Breast epithelium (tissue), 4 donors: Measurements from ENCODE around the gene ATP1B2. TPM values are rescaled to one million over a fixed set of nuclear protein-coding genes. Genes with fewer than 3 reads are reported as not detected.

Source experiments
- DNase-seq, 2 donors: peaks; one replicate each; pipeline ENCODE4 v3.0.0-alpha.2; 2019; ENCODE audit warnings: low spot score in 2 of 2
- H3K27ac ChIP-seq, 2 donors: fragments of 200-600 bp; sonication (generic) in 1 of 2; one replicate each; pipeline ENCODE4 v1.5.1; 2016 to 2019; ENCODE audit warnings: mild to moderate bottlenecking in 1 of 2
- H3K27me3 ChIP-seq, 2 donors: fragments of 200-600 bp; sonication (generic) in 1 of 2; one replicate each; pipeline versions ENCODE4 v1.5.1 to v1.6.0; 2017 to 2019; ENCODE audit warnings: control low read depth in 1 of 2, mild to moderate bottlenecking in 1 of 2
- H3K36me3 ChIP-seq: fragments of 200-600 bp; one replicate; pipeline ENCODE4 v1.5.1; 2019
- H3K4me1 ChIP-seq, 2 donors: fragments of 200-600 bp; sonication (generic); one replicate each; pipeline ENCODE4 v1.5.1; 2016 to 2019; ENCODE audit warnings: control low read depth in 1 of 2
- H3K4me3 ChIP-seq, 3 donors: fragments of 200-600 bp; sonication (generic); 1 replicate in 2 of 3; 2 replicates in 1 of 3; pipeline ENCODE4 v1.5.1; 2016 to 2019; ENCODE audit warnings: mild to moderate bottlenecking in 3 of 3, moderate library complexity in 2 of 3
- H3K9me3 ChIP-seq, 2 donors: fragments of 200-600 bp; sonication (generic) in 1 of 2; one replicate each; pipeline ENCODE4 v1.5.1; 2016 to 2019; ENCODE audit warnings: control low read depth in 1 of 2
- CTCF ChIP-seq, 3 donors: fragments of 450-650 bp; IDR thresholded peaks; one replicate each; pipeline ENCODE4 v1.5.1; 2016 to 2017; ENCODE audit warnings: antibody characterized with exemption in 3 of 3, mild to moderate bottlenecking in 3 of 3, moderate library complexity in 3 of 3
- POLR2A ChIP-seq: fragments of 450-650 bp; IDR thresholded peaks from one replicate; pipeline ENCODE4 v1.6.1; 2016; ENCODE audit warnings: antibody characterized with exemption, mild to moderate bottlenecking, moderate library complexity
- POLR2AphosphoS5 ChIP-seq, 3 donors: sonication (generic); formaldehyde crosslinking; IDR thresholded peaks; one replicate each; pipeline ENCODE4 v1.6.1; 2017; ENCODE audit warnings: antibody characterized with exemption in 3 of 3
- intact Hi-C: fragments of 100-400 bp; cut with DNase I; formaldehyde crosslinking; loops from one replicate; pipeline ENCODE4 v1.15.1; 2023; ENCODE audit warnings: low total_unique reads
- total RNA-seq, 3 donors: library from RNA; depleted of rRNA; stranded (reverse); fragments of >200 nt; gene quantifications; one replicate each; pipeline ENCODE4 v1.1.0, GENCODE V29; 2016

ATP1B2 gene
- total RNA-seq, 3 donors from 2014 or later = 0.16 to 1.2 (median 0.98) TPM

GRCh38 chr17:7668482-7668881 is 17.8 kb downstream of the ATP1B2 start:
- no peak for TF ChIP-seq POLR2A
- TF ChIP-seq CTCF (IDR thresholded peaks at IDR 0.05) = no peak
- no peak for TF ChIP-seq POLR2AphosphoS5 (IDR thresholded peaks at IDR 0.05)
- no peak for DNase-seq
- Histone ChIP-seq H3K36me3 (peaks cover 11% of the 10 kb centered on the region), H3K4me1 (no peaks in the 10 kb centered on the region), H3K27ac (no peak overlapping the region), H3K4me3 (no peak overlapping the region), H3K27me3 (no peaks in the 10 kb centered on the region), H3K9me3 (peaks cover 4% of the 10 kb centered on the region in 2 donors)
- intact Hi-C loops = no loop called here

DNA sequence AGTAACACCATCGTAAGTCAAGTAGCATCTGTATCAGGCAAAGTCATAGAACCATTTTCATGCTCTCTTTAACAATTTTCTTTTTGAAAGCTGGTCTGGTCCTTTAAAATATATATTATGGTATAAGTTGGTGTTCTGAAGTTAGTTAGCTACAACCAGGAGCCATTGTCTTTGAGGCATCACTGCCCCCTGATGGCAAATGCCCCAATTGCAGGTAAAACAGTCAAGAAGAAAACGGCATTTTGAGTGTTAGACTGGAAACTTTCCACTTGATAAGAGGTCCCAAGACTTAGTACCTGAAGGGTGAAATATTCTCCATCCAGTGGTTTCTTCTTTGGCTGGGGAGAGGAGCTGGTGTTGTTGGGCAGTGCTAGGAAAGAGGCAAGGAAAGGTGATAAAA is 22.5 kb downstream of the ATP1B2 start:
- no peak overlapping the region for H3K4me3 ChIP-seq
- no peak overlapping the region for H3K27ac ChIP-seq
- DNase-seq = no peak
- no peaks in the 10 kb centered on the region for H3K4me1 ChIP-seq
- H3K9me3 ChIP-seq = peaks cover 7 to 8% of the 10 kb centered on the region in 2 donors
- no peak for TF ChIP-seq POLR2AphosphoS5 (IDR thresholded peaks at IDR 0.05)
- TF ChIP-seq CTCF (IDR thresholded peaks at IDR 0.05) = no peak
- TF ChIP-seq POLR2A = no peak
- no peaks in the 10 kb centered on the region for H3K27me3 ChIP-seq
- H3K36me3 ChIP-seq = peaks cover 17% of the 10 kb centered on the region
- intact Hi-C loops = no loop called here

- intact Hi-C loops = no loop called here
- Histone ChIP-seq H3K27me3 (no peaks in the 10 kb centered on the region), H3K9me3 (peaks cover 7 to 8% of the 10 kb centered on the region in 2 donors), H3K4me1 (no peaks in the 10 kb centered on the region), H3K4me3 (no peak overlapping the region), H3K27ac (no peak overlapping the region), H3K36me3 (peaks cover 17% of the 10 kb centered on the region)
- TF ChIP-seq POLR2AphosphoS5 (IDR thresholded peaks at IDR 0.05) = no peak
- no peak for DNase-seq
Measured at GRCh38 chr17:7674934-7675333, 24.2 kb downstream of the ATP1B2 start.

GRCh38 chr17:7676533-7676932 is 25.8 kb downstream of the ATP1B2 start:
- H3K27me3 ChIP-seq = no peaks in the 10 kb centered on the region
- intact Hi-C loops = no loop called here
- no peak overlapping the region for H3K4me3 ChIP-seq
- DNase-seq = no peak
- peaks cover 7 to 8% of the 10 kb centered on the region in 2 donors for H3K9me3 ChIP-seq
- TF ChIP-seq CTCF (IDR thresholded peaks at IDR 0.05) (no peak), POLR2A (no peak), POLR2AphosphoS5 (IDR thresholded peaks at IDR 0.05) (no peak)
- peaks cover 11% of the 10 kb centered on the region for H3K36me3 ChIP-seq
- H3K27ac ChIP-seq = no peak overlapping the region
- H3K4me1 ChIP-seq = no peaks in the 10 kb centered on the region

DNA sequence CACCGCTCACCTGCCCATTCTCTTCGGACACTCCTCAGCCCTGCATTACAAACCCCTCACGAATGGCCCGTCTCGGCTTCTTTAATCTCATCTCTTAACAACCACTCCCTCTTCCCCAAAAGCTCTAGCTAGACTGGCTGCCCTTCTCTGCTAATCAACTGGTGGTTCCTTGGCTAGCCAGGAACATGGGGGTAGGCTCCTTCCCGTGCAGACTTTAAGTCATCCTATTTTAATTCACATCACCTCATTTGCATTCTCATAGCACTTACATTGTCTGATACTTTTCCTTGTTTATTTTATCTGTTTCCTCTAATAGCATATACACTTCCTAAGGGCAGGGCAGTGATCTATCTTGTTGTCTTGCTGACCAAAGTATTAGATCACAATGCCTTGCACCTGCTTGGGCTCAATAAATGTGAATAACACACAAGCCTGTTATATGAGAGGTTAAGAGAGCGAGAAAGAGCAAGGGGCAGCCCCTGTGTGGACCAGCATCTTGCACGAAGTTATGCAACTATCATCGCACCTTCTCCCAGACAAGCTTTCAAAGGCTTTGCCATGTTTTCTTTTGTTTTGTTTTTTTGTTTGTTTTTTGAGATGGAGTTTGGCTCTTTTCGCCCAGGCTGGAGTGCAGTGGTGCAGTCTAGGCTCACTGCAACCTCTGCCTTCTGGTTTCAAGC is 26.8 kb downstream of the ATP1B2 start:
- Histone ChIP-seq H3K36me3 (peaks cover 11% of the 10 kb centered on the region), H3K9me3 (peaks cover 7 to 8% of the 10 kb centered on the region in 2 donors), H3K27me3 (no peaks in the 10 kb centered on the region), H3K27ac (no peak overlapping the region), H3K4me3 (no peak overlapping the region), H3K4me1 (no peaks in the 10 kb centered on the region)
- TF ChIP-seq POLR2A (no peak), CTCF (IDR thresholded peaks at IDR 0.05) (no peak), POLR2AphosphoS5 (IDR thresholded peaks at IDR 0.05) (no peak)
- no peak for DNase-seq
- intact Hi-C loops = no loop called here
